HL-60 (cell line): ENCODE data around the gene JARID2.
A peak's percentile ranks its signal among the peaks of the same experiment; 100 is the strongest.

ENCODE experiments used
- DNase-seq, 2 experiments: peaks; one replicate each; pipeline ENCODE4 v3.0.0-alpha.2; 2010 to 2020; ENCODE audit warnings: low read depth in 1 of 2, low spot score in 1 of 2
- H3K27ac ChIP-seq: fragments of 250-450 bp; sonication (Bioruptor Pico); replicated peaks from 2 replicates; pipeline ENCODE4 v1.5.1; 2020; ENCODE audit warnings: mild to moderate bottlenecking, moderate library complexity
- H3K27me3 ChIP-seq: fragments of 250-450 bp; sonication (Bioruptor Pico); 2 replicates; pipeline ENCODE4 v1.5.1; 2021; ENCODE audit warnings: mild to moderate bottlenecking, moderate library complexity; ENCODE audit not compliant: insufficient read depth, poor library complexity, severe bottlenecking
- H3K4me3 ChIP-seq: replicated peaks from 2 replicates; pipeline ENCODE4 v1.5.1; 2011; ENCODE audit warnings: mild to moderate bottlenecking, control low read depth, low read length; ENCODE audit not compliant: insufficient read depth
- GABPA ChIP-seq: IDR thresholded peaks from 2 replicates; pipeline ENCODE4 v1.6.1; 2012; ENCODE audit warnings: low read depth
- POLR2AphosphoS5 ChIP-seq: IDR thresholded peaks from 2 replicates; pipeline ENCODE4 v1.6.1; 2012; ENCODE audit warnings: low read depth
- SPI1 ChIP-seq: IDR thresholded peaks from 2 replicates; pipeline ENCODE4 v1.6.1; 2012; ENCODE audit warnings: low read depth, mild to moderate bottlenecking, borderline replicate concordance
- TF ChIP-seq, protein P1 (sequence below): IDR thresholded peaks from 2 replicates; pipeline ENCODE4 v1.6.1; 2012; ENCODE audit warnings: low read depth; ENCODE audit not compliant: insufficient replicate concordance
- TF ChIP-seq, protein P2 (sequence below): IDR thresholded peaks from one replicate; pipeline ENCODE4 v1.5.1; 2011; ENCODE audit warnings: low read length, control low read depth, inconsistent platforms; ENCODE audit not compliant: insufficient read depth

Gene JARID2

DNA sequence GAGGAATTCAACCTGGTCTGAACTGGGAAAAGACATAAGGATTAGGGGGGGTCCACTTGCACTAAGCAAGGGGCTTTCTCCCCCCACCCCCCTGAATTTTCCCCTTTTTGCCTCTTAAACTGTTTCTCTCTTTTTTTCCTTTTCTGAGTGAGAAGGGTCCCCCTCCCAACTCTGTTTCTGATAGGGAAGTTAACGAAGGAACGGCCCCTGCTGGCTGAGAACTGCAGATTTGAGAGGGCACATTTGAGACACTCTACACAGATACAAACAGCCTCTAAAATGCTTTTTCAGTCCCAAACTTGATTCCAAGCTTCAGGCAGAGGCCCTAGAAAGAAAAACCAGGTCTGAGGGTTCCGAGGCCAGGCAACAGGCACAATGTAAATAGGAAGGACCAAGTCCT, 91.7 kb downstream of the JARID2 start:
- DNase-seq, result peak in 1 of 2 experiments; percentile 55
- TF ChIP-seq, protein P1, sequence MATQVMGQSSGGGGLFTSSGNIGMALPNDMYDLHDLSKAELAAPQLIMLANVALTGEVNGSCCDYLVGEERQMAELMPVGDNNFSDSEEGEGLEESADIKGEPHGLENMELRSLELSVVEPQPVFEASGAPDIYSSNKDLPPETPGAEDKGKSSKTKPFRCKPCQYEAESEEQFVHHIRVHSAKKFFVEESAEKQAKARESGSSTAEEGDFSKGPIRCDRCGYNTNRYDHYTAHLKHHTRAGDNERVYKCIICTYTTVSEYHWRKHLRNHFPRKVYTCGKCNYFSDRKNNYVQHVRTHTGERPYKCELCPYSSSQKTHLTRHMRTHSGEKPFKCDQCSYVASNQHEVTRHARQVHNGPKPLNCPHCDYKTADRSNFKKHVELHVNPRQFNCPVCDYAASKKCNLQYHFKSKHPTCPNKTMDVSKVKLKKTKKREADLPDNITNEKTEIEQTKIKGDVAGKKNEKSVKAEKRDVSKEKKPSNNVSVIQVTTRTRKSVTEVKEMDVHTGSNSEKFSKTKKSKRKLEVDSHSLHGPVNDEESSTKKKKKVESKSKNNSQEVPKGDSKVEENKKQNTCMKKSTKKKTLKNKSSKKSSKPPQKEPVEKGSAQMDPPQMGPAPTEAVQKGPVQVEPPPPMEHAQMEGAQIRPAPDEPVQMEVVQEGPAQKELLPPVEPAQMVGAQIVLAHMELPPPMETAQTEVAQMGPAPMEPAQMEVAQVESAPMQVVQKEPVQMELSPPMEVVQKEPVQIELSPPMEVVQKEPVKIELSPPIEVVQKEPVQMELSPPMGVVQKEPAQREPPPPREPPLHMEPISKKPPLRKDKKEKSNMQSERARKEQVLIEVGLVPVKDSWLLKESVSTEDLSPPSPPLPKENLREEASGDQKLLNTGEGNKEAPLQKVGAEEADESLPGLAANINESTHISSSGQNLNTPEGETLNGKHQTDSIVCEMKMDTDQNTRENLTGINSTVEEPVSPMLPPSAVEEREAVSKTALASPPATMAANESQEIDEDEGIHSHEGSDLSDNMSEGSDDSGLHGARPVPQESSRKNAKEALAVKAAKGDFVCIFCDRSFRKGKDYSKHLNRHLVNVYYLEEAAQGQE, result no peak
- no peak for TF ChIP-seq POLR2AphosphoS5
- no peak for TF ChIP-seq GABPA
- TF ChIP-seq SPI1, result no peak
- TF ChIP-seq, protein P2, sequence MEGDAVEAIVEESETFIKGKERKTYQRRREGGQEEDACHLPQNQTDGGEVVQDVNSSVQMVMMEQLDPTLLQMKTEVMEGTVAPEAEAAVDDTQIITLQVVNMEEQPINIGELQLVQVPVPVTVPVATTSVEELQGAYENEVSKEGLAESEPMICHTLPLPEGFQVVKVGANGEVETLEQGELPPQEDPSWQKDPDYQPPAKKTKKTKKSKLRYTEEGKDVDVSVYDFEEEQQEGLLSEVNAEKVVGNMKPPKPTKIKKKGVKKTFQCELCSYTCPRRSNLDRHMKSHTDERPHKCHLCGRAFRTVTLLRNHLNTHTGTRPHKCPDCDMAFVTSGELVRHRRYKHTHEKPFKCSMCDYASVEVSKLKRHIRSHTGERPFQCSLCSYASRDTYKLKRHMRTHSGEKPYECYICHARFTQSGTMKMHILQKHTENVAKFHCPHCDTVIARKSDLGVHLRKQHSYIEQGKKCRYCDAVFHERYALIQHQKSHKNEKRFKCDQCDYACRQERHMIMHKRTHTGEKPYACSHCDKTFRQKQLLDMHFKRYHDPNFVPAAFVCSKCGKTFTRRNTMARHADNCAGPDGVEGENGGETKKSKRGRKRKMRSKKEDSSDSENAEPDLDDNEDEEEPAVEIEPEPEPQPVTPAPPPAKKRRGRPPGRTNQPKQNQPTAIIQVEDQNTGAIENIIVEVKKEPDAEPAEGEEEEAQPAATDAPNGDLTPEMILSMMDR, result no peak
- Histone ChIP-seq H3K4me3 (no peak overlapping the region), H3K27me3 (no peaks in the 10 kb centered on the region), H3K27ac (peak overlapping the region; percentile 39)

DNA sequence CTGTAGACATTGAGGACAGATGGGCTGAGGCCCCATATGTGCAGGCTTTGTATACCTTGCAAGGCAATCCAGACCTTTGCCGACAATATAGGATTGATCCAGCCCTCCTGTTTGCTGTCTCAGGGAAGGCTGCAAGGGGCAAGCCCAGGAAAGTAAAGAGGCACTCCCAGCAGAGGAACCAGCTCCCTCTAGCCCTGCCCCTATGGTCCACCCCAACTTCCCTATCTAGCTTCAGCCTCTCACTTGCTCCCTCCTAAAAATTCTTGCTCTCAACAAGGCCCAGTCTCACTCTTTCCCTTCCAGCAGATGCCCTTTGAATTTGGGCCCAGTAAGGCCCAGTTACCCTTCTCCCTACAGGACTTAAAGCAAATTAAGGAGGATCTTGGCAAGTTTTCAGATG, 92.6 kb downstream of the JARID2 start:
- DNase-seq, result peak; percentile 50 to 57
- TF ChIP-seq, protein P1, result no peak
- TF ChIP-seq SPI1 (no peak), GABPA (no peak), POLR2AphosphoS5 (no peak)
- TF ChIP-seq, protein P2, result no peak
- H3K27ac ChIP-seq, result peak overlapping the region; percentile 39
- H3K27me3 ChIP-seq, result no peaks in the 10 kb centered on the region
- H3K4me3 ChIP-seq, result no peak overlapping the region

DNA sequence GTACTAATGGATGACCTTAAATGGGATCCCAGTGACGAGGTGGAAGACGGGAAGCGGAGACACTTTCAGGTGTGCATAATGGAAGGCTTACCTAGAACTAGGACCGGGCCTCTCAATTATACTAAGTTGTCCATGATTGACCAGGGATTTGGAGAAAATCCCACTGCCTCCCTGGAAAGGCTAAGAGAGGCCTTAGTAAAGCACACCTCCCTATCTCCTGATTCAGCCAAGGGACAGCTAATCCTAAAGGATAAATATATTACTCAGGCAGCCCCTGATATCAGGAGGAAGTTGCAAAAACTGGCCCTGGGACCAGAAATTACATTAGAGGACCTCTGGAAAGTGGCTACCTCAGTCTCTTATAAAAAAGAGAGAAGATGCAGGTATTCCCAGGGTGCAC, 93.2 kb downstream of the JARID2 start:
- TF ChIP-seq, protein P1, result no peak
- TF ChIP-seq SPI1 (no peak), POLR2AphosphoS5 (no peak), GABPA (no peak)
- TF ChIP-seq, protein P2, result no peak
- Histone ChIP-seq H3K4me3 (no peak overlapping the region), H3K27ac (no peak overlapping the region), H3K27me3 (no peaks in the 10 kb centered on the region)
- no peak for DNase-seq
